ENCODE data around the gene PRICKLE2.
A peak's percentile ranks its signal among the peaks of the same experiment; 100 is the strongest.

Gene PRICKLE2

GRCh38 chr3:64157150-64158035 is 67.9 kb downstream of the PRICKLE2 start:
- DNase-seq: no peak

GRCh38 chr3:64155328-64155727 is 69.9 kb downstream of the PRICKLE2 start:
- no peak for DNase-seq

- DNase-seq: no peak
These were observed 72.4 kb downstream of the PRICKLE2 start for GRCh38 chr3:64152676-64153466.

- peak; percentile 50 for DNase-seq
These were observed 73.2 kb downstream of the PRICKLE2 start for GRCh38 chr3:64152086-64152485.

GRCh38 chr3:64151342-64151871 is 73.9 kb downstream of the PRICKLE2 start:
- DNase-seq: no peak

- peak; percentile 96 for DNase-seq
These were observed 74.6 kb downstream of the PRICKLE2 start for GRCh38 chr3:64150623-64151207.

GRCh38 chr3:64149886-64150285 is 75.4 kb downstream of the PRICKLE2 start:
- DNase-seq: no peak

GRCh38 chr3:64148955-64149653 is 76.2 kb downstream of the PRICKLE2 start:
- DNase-seq: no peak

GRCh38 chr3:64147211-64147610 is 78.1 kb downstream of the PRICKLE2 start:
- DNase-seq: no peak

- no peak for DNase-seq
These were observed 79.8 kb downstream of the PRICKLE2 start for GRCh38 chr3:64145438-64145837.

GRCh38 chr3:64144241-64144900 is 80.9 kb downstream of the PRICKLE2 start:
- no peak for DNase-seq

GRCh38 chr3:64143409-64144130 is 81.7 kb downstream of the PRICKLE2 start:
- DNase-seq: peak; percentile 76

- no peak for DNase-seq
These were observed 83.8 kb downstream of the PRICKLE2 start for GRCh38 chr3:64141476-64141875.

GRCh38 chr3:64140651-64141050 is 84.6 kb downstream of the PRICKLE2 start:
- DNase-seq: no peak

GRCh38 chr3:64138656-64139375 is 86.5 kb downstream of the PRICKLE2 start:
- no peak for DNase-seq

- peak; percentile 48 for DNase-seq
These were observed 87.2 kb downstream of the PRICKLE2 start for GRCh38 chr3:64138046-64138445.

GRCh38 chr3:64134882-64135281 is 90.4 kb downstream of the PRICKLE2 start:
- DNase-seq: no peak

- DNase-seq: no peak
These were observed 91.3 kb downstream of the PRICKLE2 start for GRCh38 chr3:64133987-64134386.

GRCh38 chr3:64133272-64133671 is 92.0 kb downstream of the PRICKLE2 start:
- no peak for DNase-seq

GRCh38 chr3:64131725-64132469 is 93.4 kb downstream of the PRICKLE2 start:
- DNase-seq: no peak

Measured in fibroblast of skin of back (primary cell).